ENCODE results near the gene NUBPL.

DNA sequence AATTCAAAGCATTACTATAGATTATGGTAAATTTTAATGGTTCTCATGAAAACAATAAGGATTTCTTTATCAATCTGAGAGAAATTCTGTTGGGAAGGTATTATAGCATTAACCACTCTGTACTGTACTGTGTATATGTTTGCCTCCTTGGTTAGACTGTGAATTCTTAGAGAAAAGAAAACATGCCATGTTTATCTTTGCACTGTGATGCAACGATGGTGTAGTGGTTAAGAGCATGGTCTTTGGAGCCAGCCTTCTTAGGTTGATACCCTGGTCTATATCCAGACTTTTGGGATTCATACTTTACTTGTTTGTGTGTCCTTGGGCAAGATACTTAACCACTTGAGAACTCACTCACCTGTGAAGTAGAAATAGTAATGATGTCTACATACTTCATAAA is 32.2 kb upstream of the NUBPL start:
- TF ChIP-seq, protein P1, sequence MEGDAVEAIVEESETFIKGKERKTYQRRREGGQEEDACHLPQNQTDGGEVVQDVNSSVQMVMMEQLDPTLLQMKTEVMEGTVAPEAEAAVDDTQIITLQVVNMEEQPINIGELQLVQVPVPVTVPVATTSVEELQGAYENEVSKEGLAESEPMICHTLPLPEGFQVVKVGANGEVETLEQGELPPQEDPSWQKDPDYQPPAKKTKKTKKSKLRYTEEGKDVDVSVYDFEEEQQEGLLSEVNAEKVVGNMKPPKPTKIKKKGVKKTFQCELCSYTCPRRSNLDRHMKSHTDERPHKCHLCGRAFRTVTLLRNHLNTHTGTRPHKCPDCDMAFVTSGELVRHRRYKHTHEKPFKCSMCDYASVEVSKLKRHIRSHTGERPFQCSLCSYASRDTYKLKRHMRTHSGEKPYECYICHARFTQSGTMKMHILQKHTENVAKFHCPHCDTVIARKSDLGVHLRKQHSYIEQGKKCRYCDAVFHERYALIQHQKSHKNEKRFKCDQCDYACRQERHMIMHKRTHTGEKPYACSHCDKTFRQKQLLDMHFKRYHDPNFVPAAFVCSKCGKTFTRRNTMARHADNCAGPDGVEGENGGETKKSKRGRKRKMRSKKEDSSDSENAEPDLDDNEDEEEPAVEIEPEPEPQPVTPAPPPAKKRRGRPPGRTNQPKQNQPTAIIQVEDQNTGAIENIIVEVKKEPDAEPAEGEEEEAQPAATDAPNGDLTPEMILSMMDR (IDR thresholded peaks at IDR 0.05) = no peak
- no peak for TF ChIP-seq POLR2A (IDR thresholded peaks at IDR 0.05)

Measured in adrenal gland (tissue), 5 donors.